NCI-H2081 (cell line): Measurements from ENCODE around the gene METTL21C.
A peak's percentile ranks its signal among the peaks of the same experiment; 100 is the strongest.

Source experiments
- DNase-seq, 2 experiments: peaks; one replicate each; lab custom pipeline; 2025; lab: John Stamatoyannopoulos, UW

Gene METTL21C

GRCh38 chr13:102694937-102695336 is at the start of gene METTL21C:
METTL21C (minus strand) TSS chr13:102695044; CDS start chr13:102694498, 546 bp downstream.
- DNase-seq: no peak

GRCh38 chr13:102742506-102742905 is 47.7 kb upstream of the METTL21C start:
- no peak for DNase-seq

- DNase-seq: no peak
Observed at GRCh38 chr13:102742101-102742500, 47.3 kb upstream of the METTL21C start.

- DNase-seq: peak in 1 of 2 experiments; percentile 54
Observed at GRCh38 chr13:102729560-102730270, 34.9 kb upstream of the METTL21C start.

- no peak for DNase-seq
Observed at GRCh38 chr13:102726430-102726829, 31.6 kb upstream of the METTL21C start.

GRCh38 chr13:102724923-102725322 is 30.1 kb upstream of the METTL21C start:
- DNase-seq: peak in 1 of 2 experiments; percentile 5

GRCh38 chr13:102721800-102722231 is 27.0 kb upstream of the METTL21C start:
- DNase-seq: no peak

- DNase-seq: no peak
Observed at GRCh38 chr13:102718746-102719145, 23.9 kb upstream of the METTL21C start.

- DNase-seq: no peak
Observed at GRCh38 chr13:102715447-102715846, 20.6 kb upstream of the METTL21C start.

- DNase-seq: no peak
Observed at GRCh38 chr13:102710261-102710679, 15.4 kb upstream of the METTL21C start.

GRCh38 chr13:102709536-102709935 is 14.7 kb upstream of the METTL21C start:
- DNase-seq: no peak

GRCh38 chr13:102708991-102709390 is 14.1 kb upstream of the METTL21C start:
- DNase-seq: no peak

- no peak for DNase-seq
Observed at GRCh38 chr13:102708211-102708610, 13.4 kb upstream of the METTL21C start.

GRCh38 chr13:102707467-102707866 is 12.6 kb upstream of the METTL21C start:
- DNase-seq: peak in 1 of 2 experiments; percentile 64

GRCh38 chr13:102704238-102705058 is 9.6 kb upstream of the METTL21C start:
- DNase-seq: no peak

GRCh38 chr13:102703726-102704035 is 8.8 kb upstream of the METTL21C start:
- no peak for DNase-seq

GRCh38 chr13:102702965-102703725 is 8.3 kb upstream of the METTL21C start:
- no peak for DNase-seq

- no peak for DNase-seq
Observed at GRCh38 chr13:102701331-102701730, 6.5 kb upstream of the METTL21C start.

- DNase-seq: no peak
Observed at GRCh38 chr13:102700088-102701031, 5.5 kb upstream of the METTL21C start.

- no peak for DNase-seq
Observed at GRCh38 chr13:102699504-102699903, 4.7 kb upstream of the METTL21C start.

GRCh38 chr13:102698649-102698980 is 3.8 kb upstream of the METTL21C start:
- no peak for DNase-seq
